RWPE1 (cell line): Measurements from ENCODE around the gene LGALS3.
A peak's percentile ranks its signal among the peaks of the same experiment; 100 is the strongest.

ENCODE experiments used
- CTCF ChIA-PET: fragments of 350-600 bp; sonication (Branson Sonifier 250); formaldehyde crosslinking; extraction: SDS; loops from one replicate; lab custom pipeline; 2021; lab: Yijun Ruan, JAX
- POLR2A ChIA-PET: fragments of 400-600 bp; formaldehyde crosslinking; extraction: SDS; loops from one replicate; lab custom pipeline; 2020; ENCODE audit warnings: antibody characterized with exemption; ENCODE audit not compliant: low non-redundant PET; lab: Yijun Ruan, JAX
- DNase-seq: peaks from one replicate; pipeline ENCODE4 v3.0.0; 2012; ENCODE audit warnings: low spot score
- H3K27ac ChIP-seq: fragments of 450-650 bp; 2 replicates; pipeline ENCODE4 v1.5.1; 2017
- CTCF ChIP-seq: fragments of 450-650 bp; conservative IDR thresholded peaks from 2 replicates; pipeline ENCODE4 v1.5.1; 2017; ENCODE audit warnings: low read depth, mild to moderate bottlenecking

LGALS3 gene

GRCh38 chr14:55136241-55136640 is 7.2 kb downstream of the LGALS3 start:
- DNase-seq = no peak
- peak overlapping the region; percentile 30; the same call in 1 of the 2 replicates for H3K27ac ChIP-seq
- POLR2A ChIA-PET = no interaction called here
- TF ChIP-seq CTCF = no peak
- CTCF ChIA-PET = no interaction called here

GRCh38 chr14:55136885-55137786 is 8.1 kb downstream of the LGALS3 start:
- POLR2A ChIA-PET = no interaction called here
- DNase-seq = no peak
- H3K27ac ChIP-seq = 0 out of 2 replicates have a peak overlapping the region, but pooled peaks have one; percentile 35
- TF ChIP-seq CTCF = no peak
- CTCF ChIA-PET = interaction anchor here (1.2 kb wide), 1 partner anchor 86 kb away, joined by 5 read pairs; the partner anchor contains the start of gene MAPK1IP1L

GRCh38 chr14:55138091-55138490 is 9.0 kb downstream of the LGALS3 start:
- TF ChIP-seq CTCF = no peak
- ChIA-PET POLR2A (no interaction called here), CTCF (interaction anchor here (0.5 to 1.2 kb wide), 2 partner anchors 54 to 87 kb away, joined by 4 to 5 read pairs; partner anchors contain the start of gene MAPK1IP1L)

GRCh38 chr14:55139141-55139540 is 10.1 kb downstream of the LGALS3 start:
- DNase-seq = no peak
- H3K27ac ChIP-seq = no peak overlapping the region
- ChIA-PET CTCF (no interaction called here), POLR2A (no interaction called here)
- no peak for TF ChIP-seq CTCF

More at GRCh38 chr14:55138091-55138490, 9.0 kb downstream of the LGALS3 start:
- no peak for DNase-seq
- peak overlapping the region; percentile 30; the same call in 1 of the 2 replicates for H3K27ac ChIP-seq

GRCh38 chr14:55139696-55140509 is 10.9 kb downstream of the LGALS3 start:
- H3K27ac ChIP-seq = no peak overlapping the region
- CTCF ChIA-PET = no interaction called here
- TF ChIP-seq CTCF = no peak
- no peak for DNase-seq
- POLR2A ChIA-PET = no interaction called here

- no peak overlapping the region for H3K27ac ChIP-seq
- POLR2A ChIA-PET = no interaction called here
- TF ChIP-seq CTCF = no peak
- DNase-seq = no peak
- CTCF ChIA-PET = interaction anchor here (0.6 kb wide), 1 partner anchor 223 kb away, joined by 3 read pairs; no protein-coding TSS in a partner anchor
Measured at GRCh38 chr14:55141825-55142224, 12.8 kb downstream of the LGALS3 start.
